ENCODE results near the gene SETX.

The SETX gene

GRCh38 chr9:132238992-132239391 lies 115.8 kb downstream of the SETX start:
- no peak for DNase-seq

DNA sequence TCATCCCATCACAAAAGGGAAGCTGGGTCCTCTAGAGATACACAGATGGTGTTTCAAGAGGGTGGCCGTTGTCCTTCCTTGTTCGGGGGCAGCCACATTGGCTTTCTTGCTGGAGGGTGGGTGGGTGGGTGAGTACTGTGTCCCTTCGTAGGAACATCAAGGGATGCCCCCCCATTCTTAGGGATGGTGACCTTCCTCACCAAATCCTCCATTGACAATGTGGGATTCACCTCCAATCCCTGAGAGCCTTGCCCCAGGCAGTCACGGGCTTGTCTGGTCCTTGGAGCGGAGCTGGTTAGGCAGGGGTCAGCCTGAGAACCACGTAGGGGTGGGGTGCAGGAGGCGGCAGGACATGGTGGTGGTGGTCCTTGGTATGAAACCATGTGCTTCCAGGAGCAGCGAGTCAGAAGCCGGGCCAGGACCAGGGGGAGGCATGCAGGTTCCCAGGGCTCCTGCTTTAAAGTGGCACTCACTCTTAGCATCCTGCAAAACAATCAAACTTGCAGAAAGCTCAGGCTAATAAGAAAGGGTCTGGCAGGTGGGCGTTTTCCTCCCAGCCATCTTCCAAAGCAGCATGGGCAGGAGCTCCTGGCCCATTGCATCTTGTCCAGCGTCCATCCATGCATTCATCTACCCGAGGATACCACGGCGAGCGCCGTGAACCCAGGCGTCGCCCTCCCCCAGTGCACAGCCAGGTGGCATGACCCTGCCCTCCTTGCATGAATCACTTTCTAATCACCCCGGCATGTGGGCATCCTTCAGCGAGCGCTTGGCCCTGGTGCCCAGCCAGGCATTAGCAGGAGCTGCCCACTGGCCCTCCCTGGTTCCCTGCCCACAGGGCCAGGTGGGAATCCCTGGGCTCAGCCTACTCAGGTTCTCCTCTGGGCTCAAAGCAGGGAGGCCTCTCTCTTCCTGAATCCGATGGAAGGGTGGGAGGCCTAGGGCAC lies 116.5 kb downstream of the SETX start:
- DNase-seq = no peak

- no peak for DNase-seq
These were observed 117.3 kb downstream of the SETX start for GRCh38 chr9:132237481-132237880.

DNA sequence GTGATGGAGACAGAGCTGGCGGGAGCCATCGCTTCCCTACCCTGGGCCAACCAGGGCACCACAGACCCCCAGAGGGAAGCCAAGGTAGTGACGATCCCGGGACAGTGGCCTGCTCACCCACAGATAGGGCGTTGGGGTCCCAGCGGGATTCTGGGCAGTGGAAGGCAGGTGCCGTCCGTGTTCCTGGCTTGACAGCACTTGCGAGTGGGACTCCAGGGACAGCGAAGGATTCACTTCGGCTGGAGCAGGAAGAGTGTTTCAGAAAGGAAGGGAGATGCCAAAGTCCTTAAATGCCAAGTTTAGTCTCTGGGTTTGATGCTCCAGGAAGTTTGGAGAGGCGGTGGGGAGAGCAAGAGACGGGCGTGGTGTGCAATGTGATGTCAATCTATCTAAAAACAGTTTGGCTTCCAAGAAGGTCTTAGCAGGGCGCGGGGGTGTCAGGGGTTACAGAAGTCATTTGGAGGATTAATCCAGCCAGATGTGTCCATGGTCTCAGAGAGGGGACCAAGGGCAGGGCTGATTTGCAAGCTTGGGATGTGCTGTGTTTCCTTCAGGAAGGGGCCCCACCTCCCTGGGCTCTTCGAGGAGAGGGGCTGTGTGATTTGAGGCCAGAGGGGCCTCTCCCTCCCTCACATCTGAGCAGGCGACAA lies 118.0 kb downstream of the SETX start:
- DNase-seq = no peak

- peak; percentile 46 for DNase-seq
These were observed 118.7 kb downstream of the SETX start for GRCh38 chr9:132235894-132236661.

GRCh38 chr9:132235125-132235524 lies 119.7 kb downstream of the SETX start:
- no peak for DNase-seq

DNA sequence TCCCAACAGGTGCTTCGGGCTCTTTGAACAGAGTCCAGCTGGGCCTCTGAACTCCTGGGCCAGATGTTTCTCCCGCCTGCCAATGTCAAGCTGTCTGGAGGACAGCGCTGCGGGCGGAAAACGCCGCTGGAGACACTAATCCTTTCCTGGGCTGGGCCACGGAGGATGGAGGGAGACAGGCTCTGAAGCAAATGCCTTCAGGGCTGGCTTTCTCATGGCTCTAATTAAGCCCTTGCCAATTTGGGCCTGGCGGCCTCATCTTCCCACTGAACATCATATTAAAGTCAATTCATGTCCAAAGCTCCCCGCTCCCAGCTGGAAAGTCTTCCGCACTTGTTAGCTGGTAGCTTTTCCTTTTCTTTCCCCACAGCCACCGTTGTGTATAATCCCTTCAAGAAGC lies 120.3 kb downstream of the SETX start:
- no peak for DNase-seq

GRCh38 chr9:132233138-132233537 lies 121.6 kb downstream of the SETX start:
- no peak for DNase-seq

DNA sequence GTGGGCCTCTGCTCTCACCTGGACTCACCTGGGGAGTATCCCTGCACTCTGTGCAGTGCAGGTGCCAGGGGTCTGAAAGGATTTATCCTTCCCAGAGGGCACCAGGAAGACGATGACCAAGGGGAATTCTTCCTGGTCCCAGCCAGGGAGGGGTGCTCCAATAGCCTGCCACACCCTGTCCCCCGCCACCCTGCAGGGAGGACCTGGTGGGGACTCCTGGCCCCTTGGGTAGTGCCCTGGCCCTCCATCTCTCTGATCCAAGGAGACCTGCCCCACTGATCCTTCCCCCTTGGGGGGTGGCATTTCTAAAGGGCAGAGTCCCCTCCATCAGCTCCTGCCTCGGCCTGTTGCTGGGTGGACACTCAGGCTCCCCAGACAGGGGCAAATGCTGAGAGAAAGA lies 122.3 kb downstream of the SETX start:
- DNase-seq = no peak

GRCh38 chr9:132231019-132231701 lies 123.6 kb downstream of the SETX start:
- DNase-seq = no peak

GRCh38 chr9:132230605-132231004 lies 124.2 kb downstream of the SETX start:
- DNase-seq = no peak

GRCh38 chr9:132228062-132228461 lies 126.7 kb downstream of the SETX start:
- DNase-seq = no peak

- DNase-seq = no peak
These were observed 128.0 kb downstream of the SETX start for GRCh38 chr9:132226571-132227430.

GRCh38 chr9:132224645-132225044 lies 130.1 kb downstream of the SETX start:
- DNase-seq = no peak

- DNase-seq = no peak
These were observed 132.8 kb downstream of the SETX start for GRCh38 chr9:132221941-132222340.

DNA sequence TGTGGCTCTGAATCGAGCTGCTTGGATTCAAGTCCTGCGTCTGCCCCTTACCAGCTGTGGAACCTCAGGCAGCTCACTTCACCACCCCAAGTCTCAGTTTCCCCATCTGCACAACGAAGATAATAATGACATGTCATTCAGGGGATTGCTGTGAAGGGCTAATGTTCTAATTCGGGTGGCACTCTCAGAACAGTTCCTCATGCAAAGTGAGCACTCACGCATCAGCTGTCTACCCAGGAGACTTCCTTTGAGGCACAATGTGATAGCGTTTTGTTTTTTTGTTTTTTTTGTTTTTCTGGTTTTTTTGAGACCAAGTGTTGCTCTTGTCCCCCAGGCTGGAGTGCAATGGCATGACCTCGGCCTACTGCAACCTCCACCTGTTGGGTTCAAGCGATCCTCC lies 136.6 kb downstream of the SETX start:
- no peak for DNase-seq

DNA sequence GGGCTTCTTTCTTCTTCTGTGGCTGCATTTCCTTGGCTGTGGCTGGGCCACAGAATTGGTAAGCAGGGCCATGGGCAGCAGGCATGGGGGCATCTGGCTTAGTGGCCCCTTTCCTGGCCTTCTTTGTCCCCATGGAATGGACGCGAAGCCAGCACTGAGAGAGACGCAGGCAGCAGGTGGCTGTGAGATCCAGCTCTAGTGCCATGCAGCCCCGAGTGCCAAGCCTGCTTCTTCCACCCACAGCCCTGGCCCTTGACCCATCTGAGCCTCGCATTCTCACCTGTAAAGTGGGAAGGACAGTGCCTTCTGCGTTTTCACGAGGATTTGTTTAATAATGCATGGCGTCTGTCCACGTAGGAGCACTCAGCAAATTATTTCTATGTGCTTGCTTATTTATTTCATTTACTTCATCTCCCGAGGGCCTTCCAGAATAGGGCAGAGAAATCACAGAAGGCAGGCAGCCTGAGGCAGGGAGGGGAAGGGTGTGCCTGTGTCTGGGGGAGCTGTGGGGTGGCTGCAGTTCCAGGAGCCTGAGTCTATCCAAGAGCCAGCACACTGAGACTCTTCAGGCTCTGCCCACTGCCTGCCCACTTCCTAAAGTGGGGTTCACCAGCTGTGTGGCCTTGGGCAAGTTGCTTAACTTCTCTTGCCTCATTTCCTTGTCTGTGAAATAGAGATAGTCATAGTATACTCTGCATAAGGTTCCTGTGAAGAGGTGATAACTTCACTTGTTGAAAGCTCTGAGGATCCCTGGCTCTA lies 137.7 kb downstream of the SETX start:
- DNase-seq = no peak

GRCh38 chr9:132214027-132214622 lies 140.7 kb downstream of the SETX start:
- DNase-seq = peak; percentile 92

DNA sequence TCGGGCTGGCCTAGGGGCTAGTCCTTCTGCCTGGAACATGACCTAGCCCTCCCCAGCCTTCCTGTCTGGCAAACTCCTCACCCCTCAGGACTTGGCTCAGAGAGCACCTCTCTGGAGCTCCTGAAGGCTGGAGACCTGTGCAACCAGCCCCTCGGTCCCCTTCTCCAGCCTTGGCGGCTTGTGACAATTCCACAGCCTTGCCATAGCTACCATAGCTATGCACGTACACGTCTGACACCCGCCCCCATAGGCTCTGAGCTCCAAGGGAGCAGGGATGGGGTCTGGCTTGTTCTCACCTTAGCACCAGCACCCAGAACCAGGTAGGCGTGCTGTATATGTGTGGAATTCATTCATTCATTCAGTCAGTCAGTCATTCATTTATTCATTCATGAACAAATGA lies 143.2 kb downstream of the SETX start:
- no peak for DNase-seq

All from fibroblast of skin of right quadriceps (primary cell).